Astrocyte (in vitro differentiated cells and primary cell): Measurements from ENCODE around the gene UBALD2. TPM values are rescaled to one million over a fixed set of nuclear protein-coding genes. Genes with fewer than 3 reads are reported as not detected.
"Not testable (repeated sequence)": the region's sequence is repeated elsewhere in the genome, so short reads cannot be mapped to it uniquely, and the experiment has no call there.

Experiments
- DNase-seq: peaks from one replicate; pipeline ENCODE4 v3.0.0-alpha.2; 2010; ENCODE audit warnings: low read depth
- FAIRE-seq: peaks from 2 replicates; lab custom pipeline; 2011; peaks lifted over from hg19 to GRCh38; lab: Jason Lieb, UNC
- H2AFZ ChIP-seq: 2 replicates; pipeline ENCODE4 v1.6.0; 2012; ENCODE audit warnings: low read depth, low read length, inconsistent platforms
- H3K27ac ChIP-seq: 2 replicates; pipeline ENCODE4 v1.5.1; 2011; ENCODE audit warnings: low read depth, low read length, inconsistent platforms
- H3K27me3 ChIP-seq: 2 replicates; pipeline ENCODE4 v1.6.0; 2011; ENCODE audit warnings: low read length, inconsistent platforms; ENCODE audit not compliant: insufficient read depth
- H3K36me3 ChIP-seq: 2 replicates; pipeline ENCODE4 v1.5.1; 2011; ENCODE audit warnings: low read length, inconsistent platforms; ENCODE audit not compliant: insufficient read depth
- H3K4me1 ChIP-seq: 2 replicates; pipeline ENCODE4 v1.5.1; 2011; ENCODE audit warnings: low read length, inconsistent platforms; ENCODE audit not compliant: insufficient read depth
- H3K4me2 ChIP-seq: 2 replicates; pipeline ENCODE4 v1.6.0; 2012; ENCODE audit warnings: low read length, inconsistent platforms
- H3K4me3 ChIP-seq: 2 replicates; pipeline ENCODE4 v1.5.1; 2011; ENCODE audit warnings: low read depth, mild to moderate bottlenecking, low read length, inconsistent platforms; ENCODE audit not compliant: insufficient read depth
- H3K79me2 ChIP-seq: 2 replicates; pipeline ENCODE4 v1.6.0; 2012; ENCODE audit warnings: mild to moderate bottlenecking, low read length, inconsistent platforms; ENCODE audit not compliant: insufficient read depth
- H3K9ac ChIP-seq: 2 replicates; pipeline ENCODE4 v1.6.0; 2012; ENCODE audit warnings: mild to moderate bottlenecking, low read length, inconsistent platforms
- H3K9me3 ChIP-seq: 2 replicates; pipeline ENCODE4 v1.5.1; 2012; ENCODE audit warnings: low read depth, mild to moderate bottlenecking, low read length, inconsistent platforms; ENCODE audit not compliant: insufficient read depth
- H4K20me1 ChIP-seq: 2 replicates; pipeline ENCODE4 v1.6.0; 2012; ENCODE audit warnings: low read length, inconsistent platforms; ENCODE audit not compliant: insufficient read depth
- H3K27ac Mint-ChIP-seq: one replicate; pipeline ENCODE4 v1.8.0; 2021; ENCODE audit warnings: mild to moderate bottlenecking, mixed read lengths; ENCODE audit not compliant: unreplicated experiment
- H3K27me3 Mint-ChIP-seq: one replicate; pipeline ENCODE4 v1.8.0; 2021; ENCODE audit warnings: low read depth, mixed read lengths; ENCODE audit not compliant: unreplicated experiment
- H3K36me3 Mint-ChIP-seq: one replicate; pipeline ENCODE4 v1.8.0; 2021; ENCODE audit warnings: low read depth, mixed read lengths; ENCODE audit not compliant: unreplicated experiment
- H3K4me1 Mint-ChIP-seq: one replicate; pipeline ENCODE4 v1.8.0; 2021; ENCODE audit warnings: low read depth, mixed read lengths; ENCODE audit not compliant: unreplicated experiment
- H3K4me3 Mint-ChIP-seq: one replicate; pipeline ENCODE4 v1.8.0; 2021; ENCODE audit warnings: mild to moderate bottlenecking, moderate library complexity, mixed read lengths; ENCODE audit not compliant: unreplicated experiment
- H3K9me3 Mint-ChIP-seq: one replicate; pipeline ENCODE4 v1.8.0; 2021; ENCODE audit warnings: mild to moderate bottlenecking, mixed read lengths; ENCODE audit not compliant: unreplicated experiment
- EZH2 ChIP-seq: IDR thresholded peaks from 2 replicates; pipeline ENCODE4 v1.6.1; 2012; ENCODE audit warnings: mild to moderate bottlenecking, low read length, inconsistent platforms; ENCODE audit not compliant: insufficient read depth
- total RNA-seq: library from RNA; stranded (reverse); gene quantifications from 2 replicates; pipeline ENCODE4 v1.2.1, GENCODE V29; 2021
- TF ChIP-seq, protein P1 (sequence below): IDR thresholded peaks from 2 replicates; pipeline ENCODE4 v1.5.1; 2011; ENCODE audit warnings: low read depth, mild to moderate bottlenecking, inconsistent platforms, low read length, moderate library complexity; ENCODE audit not compliant: insufficient read depth

UBALD2 gene
- total RNA-seq, 1 donor from 2014 or later, result 32.8 TPM

DNA sequence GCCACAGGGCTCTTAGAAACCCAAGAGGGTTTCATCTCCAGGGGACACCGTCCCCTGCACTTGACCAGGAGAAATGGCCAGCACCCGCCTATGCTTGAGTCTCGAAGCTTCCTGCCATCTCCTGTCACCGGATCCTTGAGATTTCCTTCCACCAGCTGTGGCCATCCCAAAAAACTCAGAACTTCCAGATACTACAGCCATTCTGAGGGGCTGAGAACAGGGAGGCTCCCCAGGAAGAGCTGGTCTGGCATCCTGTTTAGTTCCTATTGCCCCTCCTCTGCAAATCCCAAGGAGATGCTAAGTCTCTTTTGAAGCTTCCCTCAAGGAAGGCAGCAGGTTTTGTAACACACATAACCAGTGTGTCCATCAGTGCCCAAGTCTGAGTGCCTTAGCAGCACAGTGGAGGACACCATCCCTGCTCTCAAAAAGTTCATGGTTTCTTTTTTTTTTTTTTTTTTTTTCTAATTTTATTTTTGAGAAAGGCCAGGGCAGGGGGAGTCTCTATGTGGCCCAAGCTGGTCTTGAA, 2.0 kb downstream of the UBALD2 start:
- H3K36me3 ChIP-seq, result peaks cover 4% of the 10 kb centered on the region
- H4K20me1 ChIP-seq, result peaks cover 13% of the 10 kb centered on the region
- no peaks in the 10 kb centered on the region for H3K27me3 ChIP-seq
- Mint-ChIP-seq H3K9me3 (no peaks in the 10 kb centered on the region), H3K4me1 (peaks cover 30% of the 10 kb centered on the region), H3K4me3 (peak overlapping the region; percentile 89), H3K27ac (peak overlapping the region; percentile 69), H3K27me3 (no peaks in the 10 kb centered on the region), H3K36me3 (no peaks in the 10 kb centered on the region)
- peaks cover 44% of the 10 kb centered on the region for H3K79me2 ChIP-seq
- peak overlapping the region; percentile 83 for H3K4me2 ChIP-seq
- H3K27ac ChIP-seq, result no peak overlapping the region
- peak overlapping the region; percentile 67 for H3K4me3 ChIP-seq
- no peaks in the 10 kb centered on the region for H3K9me3 ChIP-seq
- TF ChIP-seq EZH2, result no peak
- TF ChIP-seq, protein P1, sequence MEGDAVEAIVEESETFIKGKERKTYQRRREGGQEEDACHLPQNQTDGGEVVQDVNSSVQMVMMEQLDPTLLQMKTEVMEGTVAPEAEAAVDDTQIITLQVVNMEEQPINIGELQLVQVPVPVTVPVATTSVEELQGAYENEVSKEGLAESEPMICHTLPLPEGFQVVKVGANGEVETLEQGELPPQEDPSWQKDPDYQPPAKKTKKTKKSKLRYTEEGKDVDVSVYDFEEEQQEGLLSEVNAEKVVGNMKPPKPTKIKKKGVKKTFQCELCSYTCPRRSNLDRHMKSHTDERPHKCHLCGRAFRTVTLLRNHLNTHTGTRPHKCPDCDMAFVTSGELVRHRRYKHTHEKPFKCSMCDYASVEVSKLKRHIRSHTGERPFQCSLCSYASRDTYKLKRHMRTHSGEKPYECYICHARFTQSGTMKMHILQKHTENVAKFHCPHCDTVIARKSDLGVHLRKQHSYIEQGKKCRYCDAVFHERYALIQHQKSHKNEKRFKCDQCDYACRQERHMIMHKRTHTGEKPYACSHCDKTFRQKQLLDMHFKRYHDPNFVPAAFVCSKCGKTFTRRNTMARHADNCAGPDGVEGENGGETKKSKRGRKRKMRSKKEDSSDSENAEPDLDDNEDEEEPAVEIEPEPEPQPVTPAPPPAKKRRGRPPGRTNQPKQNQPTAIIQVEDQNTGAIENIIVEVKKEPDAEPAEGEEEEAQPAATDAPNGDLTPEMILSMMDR, result no peak
- peaks cover 18% of the 10 kb centered on the region for H3K4me1 ChIP-seq
- no peak for DNase-seq
- no peak for FAIRE-seq
- no peak overlapping the region for H2AFZ ChIP-seq
- peak overlapping the region; percentile 80 for H3K9ac ChIP-seq

DNA sequence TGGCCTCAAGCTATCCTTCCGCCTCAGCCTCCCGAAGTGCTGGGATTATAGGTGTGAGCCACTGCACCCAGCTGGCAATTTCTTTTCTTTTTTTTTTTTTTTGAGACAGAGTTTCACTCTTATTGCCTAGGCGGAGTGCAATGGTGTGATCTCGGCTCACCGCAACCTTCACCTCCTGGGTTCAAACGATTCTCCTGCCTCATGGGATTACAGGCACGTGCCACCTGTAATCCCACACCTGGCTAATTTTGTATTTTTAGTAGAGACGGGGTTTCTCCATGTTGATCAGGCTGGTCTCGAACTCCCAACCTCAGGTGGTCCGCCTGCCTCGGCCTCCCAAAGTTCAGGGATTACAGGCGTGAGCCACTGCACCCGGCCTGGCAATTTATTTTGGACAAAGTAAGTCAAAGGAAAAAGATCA, 2.4 kb downstream of the UBALD2 start:
- peak overlapping the region; percentile 83 for H3K4me2 ChIP-seq
- not testable (repeated sequence) for H3K36me3 ChIP-seq, H3K27me3 ChIP-seq, H2AFZ ChIP-seq, H3K9me3 Mint-ChIP-seq, DNase-seq, FAIRE-seq, H3K27me3 Mint-ChIP-seq, H3K27ac Mint-ChIP-seq, H3K4me3 ChIP-seq, H3K36me3 Mint-ChIP-seq, H3K9me3 ChIP-seq
- Mint-ChIP-seq H3K4me3 (peak overlapping the region; percentile 75), H3K4me1 (peaks cover 25% of the 10 kb centered on the region)
- H3K27ac ChIP-seq, result peak overlapping the region; percentile 52
- peaks cover 13% of the 10 kb centered on the region for H4K20me1 ChIP-seq
- peak overlapping the region; percentile 39 for H3K9ac ChIP-seq
- peaks cover 19% of the 10 kb centered on the region for H3K4me1 ChIP-seq
- H3K79me2 ChIP-seq, result peaks cover 44% of the 10 kb centered on the region

DNA sequence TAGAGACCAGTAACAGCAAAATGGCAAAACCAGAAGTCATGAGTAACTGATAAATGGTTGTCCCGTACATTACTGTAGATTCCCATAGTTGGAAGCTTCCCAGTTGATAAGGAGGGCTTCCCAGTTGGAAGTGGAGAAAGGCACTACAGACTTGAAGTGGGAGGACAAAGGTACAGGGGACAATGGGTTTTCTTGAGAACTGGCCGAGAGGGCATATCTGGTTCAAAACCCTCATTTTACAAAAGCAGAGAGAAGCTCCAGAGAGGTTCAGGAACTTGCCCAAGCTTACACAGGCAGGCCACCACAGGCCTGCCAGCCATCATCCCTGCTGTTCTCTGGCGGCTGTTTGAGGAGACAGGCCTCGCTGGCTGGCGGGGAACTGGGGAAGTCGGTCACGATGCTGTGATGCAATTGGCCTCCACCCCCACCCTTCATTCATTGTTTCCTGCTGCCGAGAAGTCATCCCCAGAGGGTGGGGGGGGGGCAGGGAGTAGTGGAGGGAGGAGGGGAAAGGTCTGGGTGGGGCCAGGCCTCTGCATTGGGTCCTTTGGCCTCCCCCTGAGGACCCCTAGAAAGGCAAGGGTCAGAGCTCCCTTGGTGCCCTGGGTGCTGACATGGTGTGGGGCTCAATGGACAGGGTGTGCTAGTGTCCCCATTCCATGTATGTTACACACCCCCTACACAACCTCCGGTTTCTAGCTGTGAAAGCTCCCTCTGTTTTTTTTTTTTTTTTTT, 3.0 kb downstream of the UBALD2 start:
- no peak overlapping the region for H2AFZ ChIP-seq
- no peak for TF ChIP-seq EZH2
- TF ChIP-seq, protein P1, result no peak
- H3K4me1 ChIP-seq, result peaks cover 13% of the 10 kb centered on the region
- H3K4me3 ChIP-seq, result no peak overlapping the region
- H3K79me2 ChIP-seq, result peaks cover 44% of the 10 kb centered on the region
- H3K4me3 Mint-ChIP-seq, result peak overlapping the region; percentile 75
- H3K9me3 Mint-ChIP-seq, result no peaks in the 10 kb centered on the region
- H3K27me3 Mint-ChIP-seq, result no peaks in the 10 kb centered on the region
- FAIRE-seq (no peak), DNase-seq (peak; percentile 51)
- H3K36me3 Mint-ChIP-seq, result no peaks in the 10 kb centered on the region
- H3K9ac ChIP-seq, result peak overlapping the region; percentile 39
- H3K36me3 ChIP-seq, result peaks cover 4% of the 10 kb centered on the region
- H4K20me1 ChIP-seq, result peaks cover 13% of the 10 kb centered on the region
- no peaks in the 10 kb centered on the region for H3K9me3 ChIP-seq
- peak overlapping the region; percentile 52 for H3K27ac ChIP-seq
- H3K4me1 Mint-ChIP-seq, result peaks cover 19% of the 10 kb centered on the region
- no peaks in the 10 kb centered on the region for H3K27me3 ChIP-seq
- peak overlapping the region; percentile 83 for H3K4me2 ChIP-seq
- peak overlapping the region; percentile 58 for H3K27ac Mint-ChIP-seq
